Measurements from ENCODE around the gene MRPL49.
"Not testable (repeated sequence)": the region's sequence is repeated elsewhere in the genome, so short reads cannot be mapped to it uniquely, and the experiment has no call there.

The MRPL49 gene

GRCh38 chr11:65134952-65135632 is 13.0 kb downstream of the MRPL49 start:
- peak; percentile 98 for DNase-seq

- DNase-seq = no peak
These were observed 13.6 kb downstream of the MRPL49 start for GRCh38 chr11:65135633-65136145.

- DNase-seq = no peak
These were observed 14.5 kb downstream of the MRPL49 start for GRCh38 chr11:65136515-65137096.

GRCh38 chr11:65141896-65142494 is 19.9 kb downstream of the MRPL49 start:
- no peak for DNase-seq

GRCh38 chr11:65147352-65148075 is 25.4 kb downstream of the MRPL49 start:
- DNase-seq = no peak

GRCh38 chr11:65148657-65149056 is 26.5 kb downstream of the MRPL49 start:
- no peak for DNase-seq

- DNase-seq = not testable (repeated sequence)
These were observed 28.0 kb downstream of the MRPL49 start for GRCh38 chr11:65150131-65150508.

- peak; percentile 98 for DNase-seq
These were observed 28.6 kb downstream of the MRPL49 start for GRCh38 chr11:65150509-65151299.

- no peak for DNase-seq
These were observed 29.3 kb downstream of the MRPL49 start for GRCh38 chr11:65151331-65151899.

GRCh38 chr11:65152122-65152521 is 30.0 kb downstream of the MRPL49 start:
- no peak for DNase-seq

GRCh38 chr11:65156256-65156655 is 34.1 kb downstream of the MRPL49 start:
- DNase-seq = no peak

GRCh38 chr11:65156926-65157325 is 34.8 kb downstream of the MRPL49 start:
- DNase-seq = no peak

- no peak for DNase-seq
These were observed 35.2 kb downstream of the MRPL49 start for GRCh38 chr11:65157336-65157735.

- no peak for DNase-seq
These were observed 36.9 kb downstream of the MRPL49 start for GRCh38 chr11:65159012-65159411.

- DNase-seq = no peak
These were observed 38.5 kb downstream of the MRPL49 start for GRCh38 chr11:65160643-65161042.

GRCh38 chr11:65163684-65164083 is 41.6 kb downstream of the MRPL49 start:
- no peak for DNase-seq

GRCh38 chr11:65165410-65166317 is 43.5 kb downstream of the MRPL49 start:
- no peak for DNase-seq

GRCh38 chr11:65166893-65167292 is 44.8 kb downstream of the MRPL49 start:
- no peak for DNase-seq

- DNase-seq = peak; percentile 50
These were observed 45.5 kb downstream of the MRPL49 start for GRCh38 chr11:65167656-65168055.

GRCh38 chr11:65169164-65169641 is 47.1 kb downstream of the MRPL49 start:
- DNase-seq = peak; percentile 98

- peak; percentile 75 for DNase-seq
These were observed 48.0 kb downstream of the MRPL49 start, which contains the start of gene SPDYC for GRCh38 chr11:65170058-65170534. Gene SPDYC, plus strand, starts transcription at chr11:65170233. Its CDS starts 1,125 bp downstream, at chr11:65171358.

Measured in hematopoietic multipotent progenitor cell treated with erythropoietin and hydrocortisone succinate and interleukin-3 and kit ligand, for 8 days (in vitro differentiated cells).